Measurements from ENCODE around the gene KIF6.

- TF ChIP-seq POLR2A (IDR thresholded peaks at IDR 0.05) (no peak), CTCF (IDR thresholded peaks at IDR 0.05) (no peak)
Measured at GRCh38 chr6:39702265-39702664, 22.9 kb downstream of the KIF6 start.
